H1 (cell line): ENCODE results near the gene GAS2L1. TPM values are rescaled to one million over a fixed set of nuclear protein-coding genes. Genes with fewer than 3 reads are reported as not detected.

Experiments used
- CTCF ChIA-PET: fragments of 300-600 bp; sonication (Branson Sonifier 250); formaldehyde crosslinking; loops from one replicate; lab custom pipeline; 2021; ENCODE audit not compliant: partially characterized antibody; lab: Charles Lee
- POLR2A ChIA-PET: fragments of 300-600 bp; sonication (Branson Sonifier 250); formaldehyde crosslinking; loops from one replicate; lab custom pipeline; 2021; ENCODE audit warnings: inconsistent platforms; ENCODE audit not compliant: partially characterized antibody; lab: Charles Lee
- DNase-seq, 2 experiments: peaks; one replicate each; pipeline versions ENCODE4 v3.0.0 to v3.0.0-alpha.2; 2010 to 2022; ENCODE audit warnings: low spot score in 2 of 2, low read depth in 1 of 2, mixed read lengths in 1 of 2
- FAIRE-seq: peaks from 2 replicates; lab custom pipeline; 2011; peaks lifted over from hg19 to GRCh38; lab: Jason Lieb, UNC
- H2AFZ ChIP-seq: 2 replicates; pipeline ENCODE4 v1.8.1; 2012; ENCODE audit warnings: low read length, inconsistent platforms
- H2AK5ac ChIP-seq: 2 replicates; pipeline ENCODE4 v1.6.1; 2013; ENCODE audit warnings: low read depth, low read length
- H2BK120ac ChIP-seq: replicated peaks from 2 replicates; pipeline ENCODE3; 2013; ENCODE audit warnings: low read depth, low read length, inconsistent platforms
- H2BK12ac ChIP-seq: 2 replicates; pipeline ENCODE4 v1.6.1; 2013; ENCODE audit warnings: low read depth, low read length
- H2BK15ac ChIP-seq: 2 replicates; pipeline ENCODE4 v1.6.1; 2013; ENCODE audit warnings: low read length
- H2BK20ac ChIP-seq: 2 replicates; pipeline ENCODE4 v1.6.1; 2013; ENCODE audit warnings: low read length
- H2BK5ac ChIP-seq: 2 replicates; pipeline ENCODE4 v1.6.1; 2013; ENCODE audit warnings: low read depth, low read length
- H3K14ac ChIP-seq: 2 replicates; pipeline ENCODE4 v1.6.1; 2013; ENCODE audit warnings: inconsistent platforms; ENCODE audit not compliant: insufficient read length
- H3K18ac ChIP-seq: 2 replicates; pipeline ENCODE4 v1.6.1; 2013; ENCODE audit warnings: low read length; ENCODE audit errors: extremely low read depth
- H3K23ac ChIP-seq: 2 replicates; pipeline ENCODE4 v1.6.1; 2013; ENCODE audit warnings: inconsistent platforms; ENCODE audit not compliant: insufficient read length
- H3K23me2 ChIP-seq: 2 replicates; pipeline ENCODE4 v1.6.1; 2013; ENCODE audit warnings: low read depth, low read length
- H3K27ac ChIP-seq: 2 replicates; pipeline ENCODE4 v1.6.1; 2011; ENCODE audit warnings: low read depth, low read length, inconsistent platforms
- H3K27me3 ChIP-seq, 4 experiments: replicated peaks in 1 of 4; 1 replicate in 1 of 4; 2 replicates in 3 of 4; pipeline versions ENCODE4 v1.6.1 to v1.8.1; 2011 to 2013; ENCODE audit warnings: low read length in 3 of 4, mild to moderate bottlenecking in 3 of 4, inconsistent platforms in 2 of 4, mixed read lengths in 2 of 4, moderate library complexity in 1 of 4; ENCODE audit not compliant: control insufficient read depth in 3 of 4, insufficient read depth in 3 of 4; ENCODE audit errors: extremely low read depth in 1 of 4
- H3K36me3 ChIP-seq, 4 experiments: 2 replicates each; pipeline versions ENCODE4 v1.6.1 to v1.8.1; 2011 to 2013; ENCODE audit warnings: mild to moderate bottlenecking in 4 of 4, low read length in 3 of 4, moderate library complexity in 2 of 4, control low read depth in 1 of 4, inconsistent platforms in 1 of 4; ENCODE audit not compliant: insufficient read depth in 4 of 4, control insufficient read depth in 2 of 4
- H3K4ac ChIP-seq: replicated peaks from 2 replicates; pipeline ENCODE3; 2013; ENCODE audit warnings: low read length, low read depth, mixed read lengths, inconsistent platforms; ENCODE audit not compliant: insufficient read length
- H3K4me1 ChIP-seq, 4 experiments: replicated peaks in 1 of 4; 1 replicate in 1 of 4; 2 replicates in 3 of 4; pipeline versions ENCODE4 v1.6.1 to v1.8.1; 2011 to 2013; ENCODE audit warnings: low read length in 3 of 4, inconsistent platforms in 2 of 4, mixed read lengths in 1 of 4; ENCODE audit not compliant: insufficient read depth in 4 of 4, control insufficient read depth in 3 of 4
- H3K4me2 ChIP-seq, 2 experiments: 2 replicates each; pipeline versions ENCODE4 v1.6.1 to v1.8.1; 2011 to 2013; ENCODE audit warnings: low read depth in 2 of 2, low read length in 2 of 2, control low read depth in 1 of 2, inconsistent platforms in 1 of 2, mild to moderate bottlenecking in 1 of 2; ENCODE audit not compliant: insufficient read depth in 1 of 2
- H3K4me3 ChIP-seq, 4 experiments: fragments of 200-600, 300-600 bp in 1 of 4; sonication (generic), shearing (Covaris generic), sonication (Bioruptor Twin) in 1 of 4; 2 replicates each; pipeline versions ENCODE4 v1.5.1 to v1.8.1; 2011 to 2016; ENCODE audit warnings: low read length in 4 of 4, low read depth in 3 of 4, control low read depth in 2 of 4, inconsistent platforms in 2 of 4, mild to moderate bottlenecking in 2 of 4, mixed read lengths in 1 of 4, moderate library complexity in 1 of 4; ENCODE audit not compliant: insufficient read depth in 2 of 4; ENCODE audit errors: extremely low read depth in 1 of 4
- H3K56ac ChIP-seq: replicated peaks from 2 replicates; pipeline ENCODE3; 2013; ENCODE audit warnings: low read depth, mild to moderate bottlenecking, mixed read lengths, low read length, inconsistent platforms; ENCODE audit not compliant: insufficient read length
- H3K79me1 ChIP-seq: 2 replicates; pipeline ENCODE4 v1.6.1; 2013; ENCODE audit warnings: low read depth, low read length, control low read depth
- H3K79me2 ChIP-seq, 2 experiments: 2 replicates each; pipeline versions ENCODE4 v1.6.1 to v1.8.1; 2012 to 2013; ENCODE audit warnings: low read length in 2 of 2, mild to moderate bottlenecking in 2 of 2, inconsistent platforms in 1 of 2; ENCODE audit not compliant: insufficient read depth in 2 of 2, control insufficient read depth in 1 of 2
- H3K9ac ChIP-seq, 4 experiments: replicated peaks in 1 of 4; 1 replicate in 1 of 4; 2 replicates in 3 of 4; pipeline versions ENCODE4 v1.6.1 to v1.8.1; 2011 to 2013; ENCODE audit warnings: low read depth in 3 of 4, low read length in 3 of 4, control low read depth in 2 of 4, mild to moderate bottlenecking in 2 of 4, moderate library complexity in 2 of 4, inconsistent platforms in 1 of 4; ENCODE audit errors: extremely low read depth in 1 of 4
- H3K9me3 ChIP-seq, 2 experiments: 2 replicates each; pipeline versions ENCODE4 v1.6.1 to v1.8.1; 2012 to 2013; ENCODE audit warnings: mild to moderate bottlenecking in 2 of 2, moderate library complexity in 2 of 2, control low read depth in 1 of 2, inconsistent platforms in 1 of 2, low read depth in 1 of 2, low read length in 1 of 2, mixed read lengths in 1 of 2; ENCODE audit not compliant: insufficient read depth in 2 of 2
- H4K20me1 ChIP-seq, 2 experiments: replicated peaks in 1 of 2; 2 replicates each; pipeline versions ENCODE3 to v1.8.1; 2011 to 2013; ENCODE audit warnings: inconsistent platforms in 2 of 2, low read length in 2 of 2, mild to moderate bottlenecking in 1 of 2; ENCODE audit not compliant: insufficient read depth in 2 of 2, control insufficient read depth in 1 of 2
- H4K5ac ChIP-seq: 2 replicates; pipeline ENCODE4 v1.6.1; 2013; ENCODE audit warnings: low read length, low read depth, mixed read lengths, inconsistent platforms; ENCODE audit not compliant: insufficient read length
- H4K8ac ChIP-seq: 2 replicates; pipeline ENCODE4 v1.8.0; 2013; ENCODE audit warnings: mild to moderate bottlenecking, moderate library complexity, low read length, inconsistent platforms; ENCODE audit not compliant: insufficient read depth; ENCODE audit errors: extremely low read depth
- H4K91ac ChIP-seq: replicated peaks from 2 replicates; pipeline ENCODE3; 2013; ENCODE audit warnings: low read length, mixed read lengths, inconsistent platforms; ENCODE audit not compliant: insufficient read length
- BCL11A ChIP-seq, 2 experiments: IDR thresholded peaks; one replicate each; pipeline ENCODE4 v1.6.1; 2011; ENCODE audit warnings: low read depth in 2 of 2, low read length in 2 of 2, mild to moderate bottlenecking in 2 of 2
- CHD2 ChIP-seq: IDR thresholded peaks from 2 replicates; pipeline ENCODE4 v1.6.1; 2012; ENCODE audit warnings: low read length, improper control_type of control experiment
- CREB1 ChIP-seq: IDR thresholded peaks from 2 replicates; pipeline ENCODE4 v1.6.1; 2012; ENCODE audit warnings: inconsistent platforms
- EZH2 ChIP-seq: fragments of 200-600 bp; sonication (generic); IDR thresholded peaks from 2 replicates; pipeline ENCODE4 v1.7.1; 2012; ENCODE audit warnings: low read depth, mild to moderate bottlenecking, moderate library complexity, low read length, inconsistent platforms; ENCODE audit not compliant: severe bottlenecking
- GTF2F1 ChIP-seq: IDR thresholded peaks from 2 replicates; pipeline ENCODE4 v1.6.1; 2012; ENCODE audit warnings: low read depth, low read length, improper control_type of control experiment, borderline replicate concordance
- JUN ChIP-seq: IDR thresholded peaks from 2 replicates; pipeline ENCODE4 v1.6.1; 2011; ENCODE audit warnings: low read depth, mild to moderate bottlenecking, improper control_type of control experiment, low read length
- JUND ChIP-seq: IDR thresholded peaks from 2 replicates; pipeline ENCODE4 v1.6.1; 2011; ENCODE audit warnings: mild to moderate bottlenecking, improper control_type of control experiment, low read length
- KDM1A ChIP-seq: fragments of 200-600, 300-600 bp; sonication (generic); IDR thresholded peaks from 2 replicates; pipeline ENCODE4 v1.7.1; 2016; ENCODE audit warnings: mild to moderate bottlenecking, low read length, borderline replicate concordance
- POLR2AphosphoS5 ChIP-seq: IDR thresholded peaks from 2 replicates; pipeline ENCODE4 v1.6.1; 2011; ENCODE audit warnings: low read depth, low read length
- SP2 ChIP-seq: IDR thresholded peaks from 2 replicates; pipeline ENCODE4 v1.6.1; 2012; ENCODE audit warnings: mild to moderate bottlenecking, low read length, inconsistent platforms
- TBP ChIP-seq: IDR thresholded peaks from 2 replicates; pipeline ENCODE4 v1.6.1; 2011; ENCODE audit warnings: low read depth, low read length, improper control_type of control experiment
- WGBS, 2 experiments: shearing (Covaris generic) in 1 of 2; methylation state at CpG; one replicate each; pipeline versions ENCODE4 v1.1.6 to v1.1.7; 2013 to 2015; ENCODE audit warnings: low lambda C conversion rate in 2 of 2, mixed read lengths in 2 of 2, inconsistent platforms in 1 of 2, low coverage in 1 of 2, missing lambda C conversion rate in 1 of 2; ENCODE audit not compliant: insufficient replicate concordance in 2 of 2, insufficient coverage in 1 of 2, insufficient read length in 1 of 2; ENCODE audit errors: extremely low coverage in 1 of 2, missing lambda C conversion rate in 1 of 2; 5-methylcytosine and 5-hydroxymethylcytosine counted together
- polyA plus RNA-seq, 7 experiments: library from polyadenylated mRNA; depleted of rRNA in 3 of 7; stranded (reverse) in 5 of 7; unstranded in 2 of 7; fragments of >200 nt in 5 of 7; fragments of 200-250 nt in 2 of 7; gene quantifications; 1 replicate in 5 of 7; 2 replicates in 1 of 7; 4 replicates in 1 of 7; pipeline versions ENCODE4 v1.2.1 to v1.2.3, GENCODE V29; 2011 to 2013; ENCODE audit warnings: missing spikeins in 2 of 7, mixed read lengths in 2 of 7
- total RNA-seq: library from RNA; stranded (reverse); fragmentation: NEBNext Ultra II Directional; extraction: Animal tissue kit (Norgen Biotek cat#: 25700); gene quantifications from 2 replicates; pipeline ENCODE4 v1.2.1, GENCODE V29; 2021
- TF ChIP-seq, protein P1 (sequence below): IDR thresholded peaks from 2 replicates; pipeline ENCODE4 v1.6.1; 2012; ENCODE audit warnings: inconsistent platforms

GAS2L1 gene
- total and polyA plus RNA-seq, 2 of the 8 experiments (the other 6 are each of a cell fraction or from before 2014, with no cell fraction given): 3.6 to 10.1 TPM

DNA sequence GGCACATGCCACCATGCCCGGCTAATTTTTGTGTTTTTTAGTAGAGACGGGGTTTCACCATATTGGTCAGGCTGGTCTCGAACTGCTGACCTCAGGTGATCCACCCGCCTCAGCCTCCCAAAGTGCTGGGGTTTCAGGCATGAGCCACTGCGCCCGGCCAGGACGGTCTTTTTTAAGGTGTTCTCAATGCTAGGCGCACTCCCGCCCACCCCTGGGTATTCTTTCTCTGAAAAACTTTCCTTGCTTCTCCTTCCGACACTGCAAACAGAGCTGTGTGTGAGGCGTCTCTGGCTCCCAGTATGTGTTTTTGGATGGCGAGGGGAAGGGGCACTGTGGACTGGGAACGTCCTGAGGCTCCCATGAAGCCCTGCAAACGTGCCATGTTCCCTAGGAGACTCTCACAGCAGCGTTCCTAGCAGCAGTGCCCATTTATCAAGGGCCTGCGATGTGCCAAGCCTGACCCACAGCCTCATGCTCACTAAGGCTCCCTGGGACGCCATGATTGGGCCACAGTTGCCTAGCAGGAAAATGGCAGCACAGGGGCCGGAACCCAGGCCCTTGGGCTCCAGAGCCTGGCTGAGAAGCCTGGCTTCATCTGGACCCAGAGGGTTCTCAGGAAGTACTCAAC lies 11.5 kb downstream of the GAS2L1 start:
- no peak overlapping the region for H3K4ac ChIP-seq

More for the DNA sequence above, 11.5 kb downstream of the GAS2L1 start:
- FAIRE-seq: no peak
- Histone ChIP-seq H2AFZ (no peak overlapping the region), H2BK120ac (no peak overlapping the region), H4K5ac (no peak overlapping the region), H2BK15ac (no peak overlapping the region), H3K79me2 (no peaks in the 10 kb centered on the region), H4K20me1 (peaks cover 6 to 7% of the 10 kb centered on the region in 2 experiments), H3K27ac (no peak overlapping the region), H3K27me3 (peaks cover 29 to 43% (median 41%) of the 10 kb centered on the region in 4 experiments), H3K9ac (no peak overlapping the region), H3K79me1 (no peaks in the 10 kb centered on the region), H3K23me2 (peaks cover 6% of the 10 kb centered on the region; the same call in 1 of the 2 replicates), H4K8ac (no peak overlapping the region), H2AK5ac (no peak overlapping the region), H4K91ac (no peak overlapping the region), H3K4me3 (no peak overlapping the region)
- ChIA-PET CTCF (interaction anchor here (1.5 to 2.7 kb wide), 5 partner anchors 10 to 109 kb away, joined by 4 to 14 read pairs (median 7); partner anchors contain the start of gene GAS2L1), POLR2A (interaction anchor here (1.4 to 3.9 kb wide), 5 partner anchors 10 to 60 kb away, joined by 3 to 17 read pairs (median 4); partner anchors contain the start of gene GAS2L1)
- 88% methylated on average over 18 of the region's 18 CpGs; no CpG with 5 or more reads in 1 of the 2 experiments for WGBS, 2 experiments
- DNase-seq: no peak
- TF ChIP-seq KDM1A: no peak
- no peak for TF ChIP-seq GTF2F1
- TF ChIP-seq CREB1: no peak
- TF ChIP-seq SP2: no peak
- TF ChIP-seq TBP: no peak
- TF ChIP-seq EZH2: no peak
- TF ChIP-seq, protein P1, sequence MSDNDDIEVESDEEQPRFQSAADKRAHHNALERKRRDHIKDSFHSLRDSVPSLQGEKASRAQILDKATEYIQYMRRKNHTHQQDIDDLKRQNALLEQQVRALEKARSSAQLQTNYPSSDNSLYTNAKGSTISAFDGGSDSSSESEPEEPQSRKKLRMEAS: no peak
- TF ChIP-seq JUND: no peak
- TF ChIP-seq JUN: no peak
- no peak for TF ChIP-seq POLR2AphosphoS5
- TF ChIP-seq CHD2: no peak
- no peak for TF ChIP-seq BCL11A (IDR thresholded peaks at IDR 0.05; ENCODE audit: low read depth in 2 of 2, low read length in 2 of 2)
- TF ChIP-seq, all 59 proteins: peak for 0
- no peak overlapping the region for H2BK12ac ChIP-seq
- no peak overlapping the region for H2BK5ac ChIP-seq
- H3K9me3 ChIP-seq: peaks cover 7 to 8% of the 10 kb centered on the region in 2 experiments; a peak in 3 of 4 replicates
- no peak overlapping the region for H3K14ac ChIP-seq
- H2BK20ac ChIP-seq: no peak overlapping the region
- H3K23ac ChIP-seq: no peak overlapping the region
- H3K4me2 ChIP-seq: no peak overlapping the region
- H3K56ac ChIP-seq: no peak overlapping the region
- H3K36me3 ChIP-seq: peaks cover 0 to 12% (median 0%) of the 10 kb centered on the region in 4 experiments; a peak in 1 of 8 replicates
- peaks cover 0 to 10% (median 7%) of the 10 kb centered on the region in 4 experiments; a peak in 6 of 7 replicates for H3K4me1 ChIP-seq
- H3K18ac ChIP-seq: no peak overlapping the region
